Right atrium auricular region (tissue), 2 donors: Measurements from ENCODE around the gene STYXL2. TPM values are rescaled to one million over a fixed set of nuclear protein-coding genes. Genes with fewer than 3 reads are reported as not detected.

Experiments used
- DNase-seq: peaks from one replicate; pipeline ENCODE4 v3.0.0-alpha.2; 2019; ENCODE audit warnings: low spot score
- H3K27ac ChIP-seq, 2 donors: fragments of 200-600 bp; sonication (generic); 1 replicate in 1 of 2; 2 replicates in 1 of 2; pipeline ENCODE4 v1.5.1; 2016 to 2019
- H3K27me3 ChIP-seq, 2 donors: fragments of 200-600 bp; sonication (generic); one replicate each; pipeline versions ENCODE4 v1.5.1 to v1.6.0; 2017 to 2019
- H3K36me3 ChIP-seq: fragments of 200-600 bp; sonication (generic); one replicate; pipeline ENCODE4 v1.5.1; 2016
- H3K4me1 ChIP-seq, 2 donors: fragments of 200-600 bp; sonication (generic); one replicate each; pipeline versions ENCODE4 v1.5.1 to v1.6.0; 2017 to 2019
- H3K4me3 ChIP-seq, 2 donors: fragments of 200-600 bp; sonication (generic); 1 replicate in 1 of 2; 2 replicates in 1 of 2; pipeline ENCODE4 v1.5.1; 2017 to 2019; ENCODE audit warnings: mild to moderate bottlenecking in 1 of 2, moderate library complexity in 1 of 2
- H3K9me3 ChIP-seq, 2 donors: fragments of 200-600 bp; sonication (generic); one replicate each; pipeline ENCODE4 v1.5.1; 2019
- total RNA-seq, 2 donors: library from RNA; depleted of rRNA; stranded (reverse); fragments of >200 nt; gene quantifications; one replicate each; pipeline ENCODE4 v1.1.0, GENCODE V29; 2016
- TF ChIP-seq, protein P1 (sequence below), 2 donors: fragments of 200-600 bp; sonication (generic); IDR thresholded peaks; one replicate each; pipeline ENCODE4 v1.5.1; 2019; ENCODE audit warnings: antibody characterized with exemption in 2 of 2

STYXL2 gene
- total RNA-seq, 2 donors from 2014 or later = 60.2 to 148 TPM

- Histone ChIP-seq H3K4me1 (peaks cover 0 to 20% of the 10 kb centered on the region in 2 donors), H3K36me3 (no peaks in the 10 kb centered on the region), H3K27me3 (no peaks in the 10 kb centered on the region), H3K4me3 (no peak overlapping the region), H3K27ac (peak overlapping the region in 1 of 2 donors; percentile 74), H3K9me3 (no peaks in the 10 kb centered on the region)
- TF ChIP-seq, protein P1, sequence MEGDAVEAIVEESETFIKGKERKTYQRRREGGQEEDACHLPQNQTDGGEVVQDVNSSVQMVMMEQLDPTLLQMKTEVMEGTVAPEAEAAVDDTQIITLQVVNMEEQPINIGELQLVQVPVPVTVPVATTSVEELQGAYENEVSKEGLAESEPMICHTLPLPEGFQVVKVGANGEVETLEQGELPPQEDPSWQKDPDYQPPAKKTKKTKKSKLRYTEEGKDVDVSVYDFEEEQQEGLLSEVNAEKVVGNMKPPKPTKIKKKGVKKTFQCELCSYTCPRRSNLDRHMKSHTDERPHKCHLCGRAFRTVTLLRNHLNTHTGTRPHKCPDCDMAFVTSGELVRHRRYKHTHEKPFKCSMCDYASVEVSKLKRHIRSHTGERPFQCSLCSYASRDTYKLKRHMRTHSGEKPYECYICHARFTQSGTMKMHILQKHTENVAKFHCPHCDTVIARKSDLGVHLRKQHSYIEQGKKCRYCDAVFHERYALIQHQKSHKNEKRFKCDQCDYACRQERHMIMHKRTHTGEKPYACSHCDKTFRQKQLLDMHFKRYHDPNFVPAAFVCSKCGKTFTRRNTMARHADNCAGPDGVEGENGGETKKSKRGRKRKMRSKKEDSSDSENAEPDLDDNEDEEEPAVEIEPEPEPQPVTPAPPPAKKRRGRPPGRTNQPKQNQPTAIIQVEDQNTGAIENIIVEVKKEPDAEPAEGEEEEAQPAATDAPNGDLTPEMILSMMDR (IDR thresholded peaks at IDR 0.05) = no peak
- DNase-seq = no peak
Measured at GRCh38 chr1:167082511-167083027, 11.3 kb upstream of the STYXL2 start.

DNA sequence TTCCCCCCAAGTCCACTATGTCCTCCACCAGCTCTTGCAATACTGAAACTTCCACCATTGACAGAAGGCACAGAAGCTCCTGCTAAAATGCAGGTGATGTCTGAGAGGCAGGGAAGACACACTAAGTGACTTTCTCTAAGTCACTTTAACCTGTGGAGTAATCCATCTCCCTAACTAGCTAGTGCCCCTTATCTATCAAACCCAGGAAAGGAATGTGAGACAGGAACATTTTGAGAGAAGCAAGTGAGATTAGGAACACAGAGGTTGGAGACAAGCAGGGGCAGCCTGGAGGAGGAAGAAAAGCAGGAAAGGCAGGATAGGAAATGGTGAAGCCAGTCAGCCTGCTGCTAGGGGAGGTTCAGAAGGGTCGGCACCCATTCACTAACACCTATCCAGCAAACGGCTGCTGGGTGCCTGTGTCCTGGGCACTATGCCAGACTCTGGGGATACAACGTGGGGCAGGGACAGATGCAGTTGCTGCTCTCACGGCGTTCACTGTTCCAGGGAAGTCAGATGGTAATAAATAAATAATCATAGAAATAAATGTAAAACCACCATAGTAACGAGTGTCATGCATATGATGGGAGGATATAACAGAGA is 10.7 kb upstream of the STYXL2 start:
- Histone ChIP-seq H3K36me3 (no peaks in the 10 kb centered on the region), H3K4me3 (no peak overlapping the region), H3K4me1 (peaks cover 0 to 17% of the 10 kb centered on the region in 2 donors), H3K27me3 (no peaks in the 10 kb centered on the region), H3K9me3 (no peaks in the 10 kb centered on the region), H3K27ac (peak overlapping the region; percentile 46 to 74)
- no peak for DNase-seq
- TF ChIP-seq, protein P1 (IDR thresholded peaks at IDR 0.05) = no peak

DNA sequence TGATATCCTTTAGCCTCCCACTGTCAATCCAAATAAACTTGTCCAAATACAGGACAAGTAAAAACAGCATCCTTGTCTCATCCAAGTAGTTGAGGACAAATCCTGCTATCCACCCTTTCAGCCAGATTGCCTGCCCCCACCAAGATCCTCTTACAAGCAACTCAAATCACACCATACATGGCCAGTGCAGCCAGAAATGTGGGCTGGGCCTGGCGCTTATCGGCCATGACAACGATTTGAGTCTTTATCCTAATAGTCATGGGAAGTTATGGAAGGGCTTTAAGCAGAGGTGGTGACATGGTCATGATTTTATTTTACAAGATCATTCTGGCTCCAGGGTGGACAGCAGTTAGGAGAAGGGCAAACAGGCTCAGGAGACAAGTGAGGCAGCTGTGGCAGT is 10.0 kb upstream of the STYXL2 start:
- TF ChIP-seq, protein P1 (IDR thresholded peaks at IDR 0.05) = no peak
- Histone ChIP-seq H3K27ac (peak overlapping the region; percentile 46 to 74), H3K4me1 (peaks cover 0 to 17% of the 10 kb centered on the region in 2 donors), H3K4me3 (no peak overlapping the region), H3K9me3 (no peaks in the 10 kb centered on the region), H3K36me3 (no peaks in the 10 kb centered on the region), H3K27me3 (no peaks in the 10 kb centered on the region)
- no peak for DNase-seq

GRCh38 chr1:167084757-167085156 is 9.1 kb upstream of the STYXL2 start:
- Histone ChIP-seq H3K27me3 (no peaks in the 10 kb centered on the region), H3K36me3 (no peaks in the 10 kb centered on the region), H3K4me1 (peaks cover 0 to 17% of the 10 kb centered on the region in 2 donors), H3K9me3 (no peaks in the 10 kb centered on the region), H3K4me3 (no peak overlapping the region), H3K27ac (peak overlapping the region in 1 of 2 donors; percentile 74)
- TF ChIP-seq, protein P1 (IDR thresholded peaks at IDR 0.05) = no peak
- DNase-seq = no peak

GRCh38 chr1:167086033-167086432 is 7.8 kb upstream of the STYXL2 start:
- H3K9me3 ChIP-seq = no peaks in the 10 kb centered on the region
- H3K4me3 ChIP-seq = no peak overlapping the region
- no peak overlapping the region for H3K27ac ChIP-seq
- TF ChIP-seq, protein P1 (IDR thresholded peaks at IDR 0.05) = no peak
- no peaks in the 10 kb centered on the region for H3K27me3 ChIP-seq
- H3K4me1 ChIP-seq = peaks cover 0 to 17% of the 10 kb centered on the region in 2 donors
- DNase-seq = no peak
- no peaks in the 10 kb centered on the region for H3K36me3 ChIP-seq

GRCh38 chr1:167086768-167087167 is 7.1 kb upstream of the STYXL2 start:
- no peaks in the 10 kb centered on the region for H3K36me3 ChIP-seq
- no peaks in the 10 kb centered on the region for H3K9me3 ChIP-seq
- peaks cover 0 to 17% of the 10 kb centered on the region in 2 donors for H3K4me1 ChIP-seq
- TF ChIP-seq, protein P1 (IDR thresholded peaks at IDR 0.05) = no peak
- no peaks in the 10 kb centered on the region for H3K27me3 ChIP-seq
- no peak for DNase-seq
- H3K4me3 ChIP-seq = no peak overlapping the region
- no peak overlapping the region for H3K27ac ChIP-seq
